Stimulated activated naive CD8-positive, alpha-beta T cell treated with anti-CD3 and anti-CD28 coated beads, Interleukin-15, Interleukin-2, amounts not matched to agents 100 U/mL and 50 U/mL, for 24 hours (primary cell): ENCODE measurements around the gene PCSK5.
"Not testable (repeated sequence)": the region's sequence is repeated elsewhere in the genome, so short reads cannot be mapped to it uniquely, and the experiment has no call there.

ENCODE experiments used
- ATAC-seq: fragments of 150-1000 bp; cut with Tn5 transposase; one replicate; pipeline ENCODE4 v1.10.0; 2021
- DNase-seq: peaks from one replicate; pipeline ENCODE4 v3.0.0; 2021

Gene PCSK5

DNA sequence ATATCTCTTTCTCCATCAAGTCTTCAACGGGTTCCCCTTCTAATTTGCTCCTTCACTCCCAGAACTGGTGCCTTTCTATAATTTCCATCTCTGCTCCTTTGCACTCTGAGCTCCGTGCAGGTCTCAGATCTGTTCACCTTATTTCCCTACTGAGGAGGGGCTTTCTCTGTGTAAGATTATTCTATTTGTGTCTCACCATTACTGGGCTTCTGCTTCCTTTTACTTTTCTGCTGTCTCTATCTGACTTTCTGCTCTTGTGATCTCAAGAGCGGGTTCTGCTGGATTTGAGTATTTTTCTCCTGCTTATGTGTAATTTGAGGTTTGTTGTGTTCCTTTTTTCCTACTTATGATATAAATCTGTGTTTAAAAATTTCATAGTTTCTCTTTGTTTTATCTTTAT lies 117.5 kb downstream of the PCSK5 start:
- no peak for DNase-seq

DNA sequence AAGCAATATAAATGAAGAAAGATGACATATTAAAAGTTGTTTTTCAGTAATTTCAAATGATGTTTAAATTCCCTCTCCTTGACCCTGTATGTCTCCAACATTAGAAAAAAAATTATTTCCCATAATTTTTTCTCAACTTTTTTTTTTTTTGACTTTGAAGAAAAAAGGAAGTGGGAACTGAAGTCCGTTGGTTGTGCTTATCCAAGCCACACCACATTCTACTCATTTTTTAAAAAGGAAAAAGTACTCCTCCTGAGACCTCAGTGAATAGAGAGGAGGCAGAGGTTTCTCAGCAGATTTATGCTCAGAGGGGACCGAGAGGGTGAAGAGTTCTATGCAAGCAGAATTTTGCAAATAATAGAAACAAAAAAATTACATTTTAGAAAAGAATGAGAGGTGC lies 123.3 kb downstream of the PCSK5 start:
- ATAC-seq = no peak
- no peak for DNase-seq

More for the DNA sequence above, 117.5 kb downstream of the PCSK5 start:
- no peak for ATAC-seq

- ATAC-seq (no peak), DNase-seq (no peak)
Observed at GRCh38 chr9:76018235-76018634, 127.8 kb downstream of the PCSK5 start.

DNA sequence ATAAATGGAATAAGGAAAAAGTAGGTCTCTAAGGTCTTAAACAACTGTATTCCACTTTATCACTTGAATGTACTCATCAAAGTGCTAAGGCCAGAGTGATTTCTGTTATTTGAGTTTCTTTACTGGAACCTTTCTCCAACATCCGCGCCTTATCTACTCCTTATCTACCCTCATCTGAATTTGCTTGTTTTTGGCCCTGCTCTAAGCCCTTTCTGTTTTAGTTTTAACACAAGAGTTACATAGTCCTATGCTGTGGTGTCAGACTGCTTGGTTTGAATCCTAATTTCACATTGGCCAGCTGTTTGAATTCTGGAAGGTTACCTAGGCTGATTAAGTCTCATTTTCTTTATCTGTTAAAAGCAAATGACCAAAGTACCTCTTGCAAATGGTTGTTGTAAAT lies 128.3 kb downstream of the PCSK5 start:
- DNase-seq (no peak), ATAC-seq (no peak)

- DNase-seq = peak; percentile 30
- ATAC-seq = no peak
Observed at GRCh38 chr9:76020652-76021051, 130.2 kb downstream of the PCSK5 start.

DNA sequence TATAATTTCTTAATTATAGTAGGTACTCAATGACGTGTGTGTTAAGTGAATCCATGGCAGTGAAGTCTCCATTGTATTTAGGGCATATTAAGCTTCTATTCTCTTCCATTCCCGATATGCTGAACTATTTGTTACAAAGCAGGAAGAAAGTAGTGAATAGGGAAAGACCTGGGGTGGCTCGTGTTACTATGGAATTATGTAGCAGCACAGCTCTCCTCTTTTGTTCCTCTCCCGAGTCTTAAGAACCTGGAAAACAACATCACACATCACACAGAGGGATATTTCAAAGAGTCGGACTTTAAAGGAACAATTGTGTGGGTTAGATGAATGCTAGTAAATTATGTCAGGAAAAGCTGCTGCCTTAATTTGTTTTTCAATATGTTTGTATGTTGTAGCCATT lies 131.8 kb downstream of the PCSK5 start:
- no peak for DNase-seq
- no peak for ATAC-seq

- DNase-seq (no peak), ATAC-seq (peak; percentile 42)
Observed at GRCh38 chr9:76023715-76024195, 133.3 kb downstream of the PCSK5 start.

GRCh38 chr9:76025286-76025685 lies 134.8 kb downstream of the PCSK5 start:
- no peak for DNase-seq
- no peak for ATAC-seq

GRCh38 chr9:76026796-76027195 lies 136.3 kb downstream of the PCSK5 start:
- DNase-seq (no peak), ATAC-seq (no peak)

- DNase-seq (no peak), ATAC-seq (no peak)
Observed at GRCh38 chr9:76027416-76027815, 136.9 kb downstream of the PCSK5 start.

DNA sequence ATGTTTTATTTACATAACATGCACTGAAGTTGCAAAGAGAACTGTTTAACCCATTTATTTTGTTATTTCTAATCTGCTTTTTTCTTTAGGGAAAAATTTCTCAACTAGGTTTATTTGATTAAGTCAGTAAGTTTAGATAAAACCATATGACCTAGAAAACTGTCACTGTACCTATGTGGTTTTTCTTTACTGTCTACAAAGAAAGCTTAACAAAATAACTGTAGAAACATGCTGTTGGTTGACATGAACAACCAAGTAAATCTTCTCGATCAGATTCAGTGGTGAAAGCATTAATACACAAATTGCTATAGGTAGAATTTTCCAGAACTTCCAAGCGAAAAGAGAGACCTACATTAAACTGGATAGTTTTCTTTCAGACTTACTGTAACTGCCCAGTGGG lies 137.4 kb downstream of the PCSK5 start:
- DNase-seq = no peak
- no peak for ATAC-seq

- ATAC-seq (no peak), DNase-seq (no peak)
Observed at GRCh38 chr9:76032038-76032796, 141.7 kb downstream of the PCSK5 start.

- no peak for DNase-seq
- ATAC-seq = no peak
Observed at GRCh38 chr9:76032797-76033373, 142.4 kb downstream of the PCSK5 start.

DNA sequence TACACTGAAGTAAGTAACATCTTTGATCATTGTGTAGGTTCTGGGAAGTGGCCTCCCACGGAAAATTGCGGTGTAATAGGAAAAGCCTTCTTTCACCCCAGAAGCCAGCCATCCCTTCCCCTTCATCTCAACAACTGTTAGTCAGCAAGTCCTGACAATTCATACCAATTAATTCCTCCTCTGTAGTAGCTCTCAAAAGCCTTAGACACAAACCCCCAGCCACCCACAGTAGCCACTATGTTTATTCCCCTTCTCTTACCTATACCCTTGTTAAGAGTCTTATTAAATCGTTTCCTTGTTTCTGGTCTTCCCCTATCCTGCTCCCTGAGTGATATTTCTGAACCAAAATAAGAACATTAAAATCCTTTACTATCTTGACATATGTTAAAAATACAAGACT lies 143.6 kb downstream of the PCSK5 start:
- peak; percentile 23 for ATAC-seq
- no peak for DNase-seq

- no peak for ATAC-seq
- DNase-seq = no peak
Observed at GRCh38 chr9:76036762-76037161, 146.3 kb downstream of the PCSK5 start.

- DNase-seq = no peak
- ATAC-seq = no peak
Observed at GRCh38 chr9:76037587-76038225, 147.2 kb downstream of the PCSK5 start.

DNA sequence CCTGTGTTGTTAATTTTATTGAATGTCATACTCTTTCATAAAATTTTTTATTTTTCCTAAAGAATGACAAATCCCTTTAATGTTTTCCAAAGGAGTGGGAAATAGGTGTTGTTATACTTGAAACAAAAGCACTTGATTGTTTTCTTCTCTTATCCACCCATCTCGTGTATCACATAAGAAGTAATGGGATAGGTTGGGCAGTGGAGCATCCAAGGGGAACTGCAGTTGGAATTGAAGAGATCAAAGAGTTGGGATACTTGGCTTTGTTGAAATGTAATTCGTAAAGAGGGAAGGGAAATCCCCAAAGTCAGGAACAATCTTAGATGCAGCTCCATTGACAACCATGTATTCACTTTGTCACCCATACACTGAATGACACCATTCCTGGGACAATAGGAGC lies 148.0 kb downstream of the PCSK5 start:
- ATAC-seq = no peak
- DNase-seq = no peak

GRCh38 chr9:76044266-76044819 lies 153.9 kb downstream of the PCSK5 start:
- DNase-seq = no peak
- no peak for ATAC-seq

- no peak for DNase-seq
- no peak for ATAC-seq
Observed at GRCh38 chr9:76045221-76045620, 154.7 kb downstream of the PCSK5 start.

- DNase-seq (no peak), ATAC-seq (no peak)
Observed at GRCh38 chr9:76049341-76049740, 158.9 kb downstream of the PCSK5 start.

DNA sequence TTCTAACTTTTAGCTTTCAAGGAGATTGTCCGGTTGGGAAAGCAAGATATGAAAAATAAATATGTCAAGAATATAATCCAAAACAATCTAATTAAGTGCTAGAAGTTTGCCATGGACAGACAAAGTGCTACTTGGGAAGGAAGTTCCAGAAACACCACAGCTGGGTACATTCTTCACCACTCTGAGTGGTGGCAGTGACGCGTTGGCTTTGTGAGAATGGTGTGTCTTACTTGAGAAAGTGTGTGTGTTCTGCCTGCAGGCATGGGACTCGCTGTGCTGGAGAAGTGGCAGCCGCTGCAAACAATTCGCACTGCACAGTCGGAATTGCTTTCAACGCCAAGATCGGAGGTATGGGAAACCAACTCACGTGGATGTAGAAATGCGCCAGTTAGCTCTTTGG lies 177.2 kb downstream of the PCSK5 start:
- ATAC-seq (no peak), DNase-seq (no peak)

- no peak for ATAC-seq
- DNase-seq = no peak
Observed at GRCh38 chr9:76077537-76077936, 187.1 kb downstream of the PCSK5 start.

- DNase-seq, ATAC-seq: not testable (repeated sequence)
Observed at GRCh38 chr9:76081281-76081680, 190.8 kb downstream of the PCSK5 start.
